Measurements from ENCODE around the gene KDM4B.

The KDM4B gene

GRCh38 chr19:5040544-5041167 lies 71.7 kb downstream of the KDM4B start:
- peaks cover 33% of the 10 kb centered on the region for H3K36me3 ChIP-seq (ENCODE audit: control insufficient read depth, insufficient read depth, low read length)
- H3K4me3 ChIP-seq (ENCODE audit: insufficient read depth, low read depth, low read length, poor library complexity, severe bottlenecking): no peak overlapping the region

GRCh38 chr19:5041168-5041912 lies 72.4 kb downstream of the KDM4B start:
- DNase-seq: no peak
- H3K9me3 ChIP-seq (ENCODE audit: control insufficient read depth, low read length): no peaks in the 10 kb centered on the region
- no peak overlapping the region for H3K27ac ChIP-seq (ENCODE audit: insufficient read depth, low read length, poor library complexity, severe bottlenecking)
- no peaks in the 10 kb centered on the region for H3K4me1 ChIP-seq (ENCODE audit: control insufficient read depth, insufficient read depth, low read length, poor library complexity, severe bottlenecking)
- no peak overlapping the region for H3K4me3 ChIP-seq (ENCODE audit: insufficient read depth, low read depth, low read length, poor library complexity, severe bottlenecking)
- no peaks in the 10 kb centered on the region for H3K27me3 ChIP-seq (replicated peaks; ENCODE audit: control insufficient read depth, insufficient read depth, low read length, poor library complexity, severe bottlenecking)
- H3K36me3 ChIP-seq (ENCODE audit: control insufficient read depth, insufficient read depth, low read length): peaks cover 28% of the 10 kb centered on the region

More at GRCh38 chr19:5040544-5041167, 71.7 kb downstream of the KDM4B start:
- H3K27me3 ChIP-seq (replicated peaks; ENCODE audit: control insufficient read depth, insufficient read depth, low read length, poor library complexity, severe bottlenecking): no peaks in the 10 kb centered on the region
- H3K9me3 ChIP-seq (ENCODE audit: control insufficient read depth, low read length): no peaks in the 10 kb centered on the region
- no peaks in the 10 kb centered on the region for H3K4me1 ChIP-seq (ENCODE audit: control insufficient read depth, insufficient read depth, low read length, poor library complexity, severe bottlenecking)
- DNase-seq: no peak
- H3K27ac ChIP-seq (ENCODE audit: insufficient read depth, low read length, poor library complexity, severe bottlenecking): no peak overlapping the region

GRCh38 chr19:5041913-5042187 lies 72.9 kb downstream of the KDM4B start:
- Histone ChIP-seq H3K4me1 (ENCODE audit: control insufficient read depth, insufficient read depth, low read length, poor library complexity, severe bottlenecking) (no peaks in the 10 kb centered on the region), H3K27me3 (replicated peaks; ENCODE audit: control insufficient read depth, insufficient read depth, low read length, poor library complexity, severe bottlenecking) (no peaks in the 10 kb centered on the region), H3K36me3 (ENCODE audit: control insufficient read depth, insufficient read depth, low read length) (peaks cover 26% of the 10 kb centered on the region), H3K9me3 (ENCODE audit: control insufficient read depth, low read length) (no peaks in the 10 kb centered on the region), H3K27ac (ENCODE audit: insufficient read depth, low read length, poor library complexity, severe bottlenecking) (no peak overlapping the region), H3K4me3 (ENCODE audit: insufficient read depth, low read depth, low read length, poor library complexity, severe bottlenecking) (no peak overlapping the region)
- no peak for DNase-seq

- Histone ChIP-seq H3K36me3 (ENCODE audit: control insufficient read depth, insufficient read depth, low read length) (peaks cover 30% of the 10 kb centered on the region), H3K27me3 (replicated peaks; ENCODE audit: control insufficient read depth, insufficient read depth, low read length, poor library complexity, severe bottlenecking) (no peaks in the 10 kb centered on the region), H3K27ac (ENCODE audit: insufficient read depth, low read length, poor library complexity, severe bottlenecking) (no peak overlapping the region), H3K9me3 (ENCODE audit: control insufficient read depth, low read length) (no peaks in the 10 kb centered on the region), H3K4me1 (ENCODE audit: control insufficient read depth, insufficient read depth, low read length, poor library complexity, severe bottlenecking) (no peaks in the 10 kb centered on the region), H3K4me3 (ENCODE audit: insufficient read depth, low read depth, low read length, poor library complexity, severe bottlenecking) (no peak overlapping the region)
- DNase-seq: no peak
These were observed 73.6 kb downstream of the KDM4B start for GRCh38 chr19:5042556-5042955.

- Histone ChIP-seq H3K4me3 (ENCODE audit: insufficient read depth, low read depth, low read length, poor library complexity, severe bottlenecking) (no peak overlapping the region), H3K4me1 (ENCODE audit: control insufficient read depth, insufficient read depth, low read length, poor library complexity, severe bottlenecking) (peaks cover 5% of the 10 kb centered on the region), H3K9me3 (ENCODE audit: control insufficient read depth, low read length) (no peaks in the 10 kb centered on the region), H3K27ac (ENCODE audit: insufficient read depth, low read length, poor library complexity, severe bottlenecking) (no peak overlapping the region), H3K36me3 (ENCODE audit: control insufficient read depth, insufficient read depth, low read length) (peaks cover 32% of the 10 kb centered on the region), H3K27me3 (replicated peaks; ENCODE audit: control insufficient read depth, insufficient read depth, low read length, poor library complexity, severe bottlenecking) (no peaks in the 10 kb centered on the region)
- no peak for DNase-seq
These were observed 76.1 kb downstream of the KDM4B start for GRCh38 chr19:5045029-5045428.

GRCh38 chr19:5045956-5046338 lies 77.0 kb downstream of the KDM4B start:
- H3K4me3 ChIP-seq (ENCODE audit: insufficient read depth, low read depth, low read length, poor library complexity, severe bottlenecking): no peak overlapping the region
- peaks cover 25% of the 10 kb centered on the region for H3K36me3 ChIP-seq (ENCODE audit: control insufficient read depth, insufficient read depth, low read length)
- H3K27ac ChIP-seq (ENCODE audit: insufficient read depth, low read length, poor library complexity, severe bottlenecking): no peak overlapping the region
- no peaks in the 10 kb centered on the region for H3K9me3 ChIP-seq (ENCODE audit: control insufficient read depth, low read length)
- no peaks in the 10 kb centered on the region for H3K27me3 ChIP-seq (replicated peaks; ENCODE audit: control insufficient read depth, insufficient read depth, low read length, poor library complexity, severe bottlenecking)
- peaks cover 5% of the 10 kb centered on the region for H3K4me1 ChIP-seq (ENCODE audit: control insufficient read depth, insufficient read depth, low read length, poor library complexity, severe bottlenecking)
- DNase-seq: no peak

GRCh38 chr19:5046339-5047039 lies 77.6 kb downstream of the KDM4B start:
- Histone ChIP-seq H3K4me3 (ENCODE audit: insufficient read depth, low read depth, low read length, poor library complexity, severe bottlenecking) (no peak overlapping the region), H3K4me1 (ENCODE audit: control insufficient read depth, insufficient read depth, low read length, poor library complexity, severe bottlenecking) (peaks cover 5% of the 10 kb centered on the region), H3K36me3 (ENCODE audit: control insufficient read depth, insufficient read depth, low read length) (peaks cover 22% of the 10 kb centered on the region), H3K27me3 (replicated peaks; ENCODE audit: control insufficient read depth, insufficient read depth, low read length, poor library complexity, severe bottlenecking) (no peaks in the 10 kb centered on the region), H3K9me3 (ENCODE audit: control insufficient read depth, low read length) (no peaks in the 10 kb centered on the region), H3K27ac (ENCODE audit: insufficient read depth, low read length, poor library complexity, severe bottlenecking) (no peak overlapping the region)
- no peak for DNase-seq

GRCh38 chr19:5047251-5047935 lies 78.5 kb downstream of the KDM4B start:
- Histone ChIP-seq H3K4me3 (ENCODE audit: insufficient read depth, low read depth, low read length, poor library complexity, severe bottlenecking) (no peak overlapping the region), H3K9me3 (ENCODE audit: control insufficient read depth, low read length) (no peaks in the 10 kb centered on the region), H3K4me1 (ENCODE audit: control insufficient read depth, insufficient read depth, low read length, poor library complexity, severe bottlenecking) (peaks cover 5% of the 10 kb centered on the region), H3K27me3 (replicated peaks; ENCODE audit: control insufficient read depth, insufficient read depth, low read length, poor library complexity, severe bottlenecking) (no peaks in the 10 kb centered on the region), H3K27ac (ENCODE audit: insufficient read depth, low read length, poor library complexity, severe bottlenecking) (no peak overlapping the region), H3K36me3 (ENCODE audit: control insufficient read depth, insufficient read depth, low read length) (peaks cover 21% of the 10 kb centered on the region)
- DNase-seq: no peak

- H3K9me3 ChIP-seq (ENCODE audit: control insufficient read depth, low read length): no peaks in the 10 kb centered on the region
- H3K27ac ChIP-seq (ENCODE audit: insufficient read depth, low read length, poor library complexity, severe bottlenecking): no peak overlapping the region
- DNase-seq: peak; percentile 17 to 29 (median 20)
- peaks cover 17% of the 10 kb centered on the region for H3K36me3 ChIP-seq (ENCODE audit: control insufficient read depth, insufficient read depth, low read length)
- no peak overlapping the region for H3K4me3 ChIP-seq (ENCODE audit: insufficient read depth, low read depth, low read length, poor library complexity, severe bottlenecking)
- peaks cover 5% of the 10 kb centered on the region for H3K4me1 ChIP-seq (ENCODE audit: control insufficient read depth, insufficient read depth, low read length, poor library complexity, severe bottlenecking)
- H3K27me3 ChIP-seq (replicated peaks; ENCODE audit: control insufficient read depth, insufficient read depth, low read length, poor library complexity, severe bottlenecking): no peaks in the 10 kb centered on the region
These were observed 79.3 kb downstream of the KDM4B start for GRCh38 chr19:5048091-5048726.

Data from effector memory CD4-positive, alpha-beta T cell (primary cell).